ENCODE data around the gene AMZ1. TPM values are rescaled to one million over a fixed set of nuclear protein-coding genes. Genes with fewer than 3 reads are reported as not detected.

AMZ1 gene
- total RNA-seq, 1 experiment from 2014 or later: 0.85 TPM

DNA sequence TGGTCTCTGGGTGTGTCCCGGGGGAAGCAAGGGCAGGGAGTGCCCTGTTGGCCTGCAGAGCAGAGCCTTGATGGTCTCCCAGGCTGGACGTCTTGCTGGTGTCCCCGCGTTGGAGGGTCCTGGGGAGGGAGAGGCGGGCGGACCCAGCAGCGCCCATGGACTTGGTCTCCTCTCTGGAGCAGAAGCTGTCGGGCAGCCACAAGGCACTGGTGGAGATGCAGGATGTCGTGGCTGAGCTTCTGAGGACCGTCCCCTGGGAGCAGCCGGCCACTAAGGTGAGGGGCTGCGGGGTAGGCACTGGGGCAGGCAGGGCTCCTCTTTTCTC is 35.3 kb upstream of the AMZ1 start (continued):
- TF ChIP-seq ZSCAN18 (CRISPR knock-in tag; IDR thresholded peaks at IDR 0.05): no peak

GRCh38 chr7:2654059-2654458 is 33.9 kb upstream of the AMZ1 start:
- Mint-ChIP-seq H3K4me1 (no peaks in the 10 kb centered on the region), H3K27me3 (ENCODE audit: low read depth) (no peaks in the 10 kb centered on the region), H3K9me3 (no peaks in the 10 kb centered on the region), H3K4me3 (no peak overlapping the region), H3K36me3 (peaks cover 35% of the 10 kb centered on the region), H3K27ac (no peak overlapping the region)
- ChIA-PET POLR2A (interaction anchor here (1.4 kb wide), 1 partner anchor 9 kb away, joined by 3 read pairs; no protein-coding TSS in a partner anchor), CTCF (interaction anchor here (1.3 to 1.4 kb wide), 2 partner anchors 23 to 45 kb away, joined by 6 to 7 read pairs; no protein-coding TSS in a partner anchor)
- no peak for ATAC-seq
- TF ChIP-seq ZNF121 (CRISPR knock-in tag; IDR thresholded peaks at IDR 0.05) (peak; percentile 92), ZBTB21 (CRISPR knock-in tag; IDR thresholded peaks at IDR 0.05; ENCODE audit: borderline replicate concordance) (no peak)
- no peak for DNase-seq (ENCODE audit: low spot score)

GRCh38 chr7:2655870-2656614 is 32.0 kb upstream of the AMZ1 start:
- Mint-ChIP-seq H3K27me3 (ENCODE audit: low read depth) (no peaks in the 10 kb centered on the region), H3K9me3 (no peaks in the 10 kb centered on the region), H3K36me3 (peaks cover 31% of the 10 kb centered on the region), H3K4me3 (no peak overlapping the region), H3K27ac (no peak overlapping the region), H3K4me1 (no peaks in the 10 kb centered on the region)
- CTCF ChIA-PET: interaction anchor here (1.3 to 1.9 kb wide), 2 partner anchors 25 to 47 kb away, joined by 4 to 5 read pairs; no protein-coding TSS in a partner anchor
- ATAC-seq (no peak), DNase-seq (ENCODE audit: low spot score) (no peak)
- POLR2A ChIA-PET: no interaction called here
- TF ChIP-seq ZNF138 (CRISPR knock-in tag; conservative IDR thresholded peaks at IDR 0.05) (no peak), FOXK1 (CRISPR knock-in tag; IDR thresholded peaks at IDR 0.05) (no peak), NR1H2 (CRISPR knock-in tag; IDR thresholded peaks at IDR 0.05) (no peak), SP1 (CRISPR knock-in tag; conservative IDR thresholded peaks at IDR 0.05) (no peak), ZMAT4 (CRISPR knock-in tag; IDR thresholded peaks at IDR 0.05) (no peak), JAZF1 (CRISPR knock-in tag; IDR thresholded peaks at IDR 0.05) (no peak), NR3C1 (CRISPR knock-in tag; conservative IDR thresholded peaks at IDR 0.05; ENCODE audit: low read depth) (no peak), TEAD4 (CRISPR knock-in tag; IDR thresholded peaks at IDR 0.05) (no peak)
- TF ChIP-seq, protein P1, sequence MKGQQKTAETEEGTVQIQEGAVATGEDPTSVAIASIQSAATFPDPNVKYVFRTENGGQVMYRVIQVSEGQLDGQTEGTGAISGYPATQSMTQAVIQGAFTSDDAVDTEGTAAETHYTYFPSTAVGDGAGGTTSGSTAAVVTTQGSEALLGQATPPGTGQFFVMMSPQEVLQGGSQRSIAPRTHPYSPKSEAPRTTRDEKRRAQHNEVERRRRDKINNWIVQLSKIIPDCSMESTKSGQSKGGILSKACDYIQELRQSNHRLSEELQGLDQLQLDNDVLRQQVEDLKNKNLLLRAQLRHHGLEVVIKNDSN (CRISPR knock-in tag; IDR thresholded peaks at IDR 0.05): no peak

- ATAC-seq (no peak), DNase-seq (ENCODE audit: low spot score) (no peak)
- ChIA-PET POLR2A (no interaction called here), CTCF (interaction anchor here (1.3 to 1.9 kb wide), 2 partner anchors 24 to 48 kb away, joined by 4 to 5 read pairs; no protein-coding TSS in a partner anchor)
- Mint-ChIP-seq H3K4me3 (no peak overlapping the region), H3K4me1 (no peaks in the 10 kb centered on the region), H3K36me3 (peaks cover 23% of the 10 kb centered on the region), H3K9me3 (no peaks in the 10 kb centered on the region), H3K27ac (peak overlapping the region; percentile 84), H3K27me3 (ENCODE audit: low read depth) (no peaks in the 10 kb centered on the region)
- no peak for TF ChIP-seq NR2C2 (CRISPR knock-in tag; IDR thresholded peaks at IDR 0.05)
- TF ChIP-seq, protein P2, sequence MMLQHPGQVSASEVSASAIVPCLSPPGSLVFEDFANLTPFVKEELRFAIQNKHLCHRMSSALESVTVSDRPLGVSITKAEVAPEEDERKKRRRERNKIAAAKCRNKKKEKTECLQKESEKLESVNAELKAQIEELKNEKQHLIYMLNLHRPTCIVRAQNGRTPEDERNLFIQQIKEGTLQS (CRISPR knock-in tag; conservative IDR thresholded peaks at IDR 0.05): no peak
- TF ChIP-seq OVOL2 (CRISPR knock-in tag; IDR thresholded peaks at IDR 0.05; ENCODE audit: borderline replicate concordance): no peak
- no peak for TF ChIP-seq MAX (CRISPR knock-in tag; IDR thresholded peaks at IDR 0.05)
- TF ChIP-seq SP1 (CRISPR knock-in tag; conservative IDR thresholded peaks at IDR 0.05): no peak
- no peak for TF ChIP-seq CTCF (IDR thresholded peaks at IDR 0.05)
- TF ChIP-seq TCF7 (CRISPR knock-in tag; IDR thresholded peaks at IDR 0.05; ENCODE audit: low read depth): no peak
- TF ChIP-seq NFE2L1 (CRISPR knock-in tag; IDR thresholded peaks at IDR 0.05): no peak
Observed at GRCh38 chr7:2657208-2657607, 30.8 kb upstream of the AMZ1 start.
